ENCODE measurements around the gene MX2. TPM values are rescaled to one million over a fixed set of nuclear protein-coding genes. Genes with fewer than 3 reads are reported as not detected.

Gene MX2
- total RNA-seq, 2 donors from 2014 or later, result 2.3 to 12.2 TPM

DNA sequence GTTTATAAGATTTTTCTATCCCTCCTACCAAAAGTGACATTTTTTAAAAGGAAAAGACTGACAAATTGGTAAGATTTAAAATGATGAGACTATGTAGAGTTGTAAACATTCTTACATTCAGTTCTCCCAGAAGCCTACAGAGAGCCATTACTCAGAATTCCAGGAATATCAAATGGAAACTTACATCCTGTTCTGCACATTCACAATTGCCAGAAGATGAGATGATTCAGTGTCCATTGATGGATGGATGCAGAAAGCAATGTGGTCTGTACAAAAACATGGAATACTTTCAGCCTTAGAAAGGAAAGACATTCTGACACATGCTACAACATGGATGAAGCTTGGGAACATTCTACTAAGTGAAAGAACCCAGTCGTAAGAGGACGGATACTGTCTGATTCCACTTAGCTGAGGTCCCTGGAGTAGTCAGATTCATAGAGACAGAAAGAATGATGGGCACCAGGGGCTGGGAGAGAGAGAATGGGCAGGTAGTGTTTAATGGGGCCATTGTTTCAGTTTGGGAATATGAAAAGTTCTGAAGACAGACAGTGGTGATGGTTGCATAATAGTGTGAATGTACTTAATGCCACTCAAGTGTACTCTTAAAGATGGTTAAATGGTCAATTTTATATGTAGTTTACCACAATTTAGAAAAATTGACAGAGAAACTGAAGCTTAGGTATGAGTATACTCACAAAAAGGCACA is 80.8 kb downstream of the MX2 start:
- Histone ChIP-seq H3K9me3 (no peaks in the 10 kb centered on the region), H3K36me3 (replicated peaks in 1 of 2; ENCODE audit: insufficient read depth in 1 of 2, low read depth in 2 of 2) (peaks cover 0 to 2% of the 10 kb centered on the region in 2 donors), H3K4me3 (no peak overlapping the region), H3K4me1 (no peaks in the 10 kb centered on the region), H3K27ac (no peak overlapping the region), H3K27me3 (no peaks in the 10 kb centered on the region)
- WGBS, 2 donors, result 77 to 79% methylated on average over 2 of the region's 2 CpGs
- no peak for ATAC-seq
- intact Hi-C loops (cut with DNase I), result no loop called here
- DNase-seq, result no peak
- no peak for TF ChIP-seq POLR2A (IDR thresholded peaks at IDR 0.05)
- TF ChIP-seq, protein P1, sequence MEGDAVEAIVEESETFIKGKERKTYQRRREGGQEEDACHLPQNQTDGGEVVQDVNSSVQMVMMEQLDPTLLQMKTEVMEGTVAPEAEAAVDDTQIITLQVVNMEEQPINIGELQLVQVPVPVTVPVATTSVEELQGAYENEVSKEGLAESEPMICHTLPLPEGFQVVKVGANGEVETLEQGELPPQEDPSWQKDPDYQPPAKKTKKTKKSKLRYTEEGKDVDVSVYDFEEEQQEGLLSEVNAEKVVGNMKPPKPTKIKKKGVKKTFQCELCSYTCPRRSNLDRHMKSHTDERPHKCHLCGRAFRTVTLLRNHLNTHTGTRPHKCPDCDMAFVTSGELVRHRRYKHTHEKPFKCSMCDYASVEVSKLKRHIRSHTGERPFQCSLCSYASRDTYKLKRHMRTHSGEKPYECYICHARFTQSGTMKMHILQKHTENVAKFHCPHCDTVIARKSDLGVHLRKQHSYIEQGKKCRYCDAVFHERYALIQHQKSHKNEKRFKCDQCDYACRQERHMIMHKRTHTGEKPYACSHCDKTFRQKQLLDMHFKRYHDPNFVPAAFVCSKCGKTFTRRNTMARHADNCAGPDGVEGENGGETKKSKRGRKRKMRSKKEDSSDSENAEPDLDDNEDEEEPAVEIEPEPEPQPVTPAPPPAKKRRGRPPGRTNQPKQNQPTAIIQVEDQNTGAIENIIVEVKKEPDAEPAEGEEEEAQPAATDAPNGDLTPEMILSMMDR (IDR thresholded peaks at IDR 0.05), result no peak

DNA sequence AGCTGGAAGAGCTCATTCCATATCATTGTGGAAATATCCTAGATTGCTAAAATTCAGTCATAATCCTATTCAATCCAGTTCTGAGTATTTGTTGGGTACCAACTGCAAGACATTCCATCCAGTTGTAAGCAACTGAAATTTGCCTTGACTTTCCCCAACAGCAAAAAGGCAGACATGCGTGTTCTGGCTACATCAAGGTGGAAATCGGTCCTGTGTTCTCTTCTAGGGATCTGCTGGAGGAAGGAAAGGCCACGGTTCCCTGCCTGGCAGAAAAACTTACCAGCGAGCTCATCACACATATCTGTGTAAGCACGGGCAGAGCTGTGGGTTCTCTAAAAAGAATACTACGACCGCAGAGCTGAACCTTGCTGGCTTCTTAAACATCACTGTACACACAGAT is 81.7 kb downstream of the MX2 start:
- Histone ChIP-seq H3K27me3 (no peaks in the 10 kb centered on the region), H3K9me3 (no peaks in the 10 kb centered on the region), H3K4me1 (no peaks in the 10 kb centered on the region), H3K36me3 (replicated peaks in 1 of 2; ENCODE audit: insufficient read depth in 1 of 2, low read depth in 2 of 2) (peaks cover 0 to 2% of the 10 kb centered on the region in 2 donors), H3K4me3 (no peak overlapping the region), H3K27ac (no peak overlapping the region)
- intact Hi-C loops (cut with DNase I), result no loop called here
- TF ChIP-seq, protein P1 (IDR thresholded peaks at IDR 0.05), result no peak
- TF ChIP-seq POLR2A (IDR thresholded peaks at IDR 0.05), result no peak
- ATAC-seq (no peak), DNase-seq (no peak)
- WGBS, 2 donors, result 84 to 87% methylated on average over 7 of the region's 7 CpGs

DNA sequence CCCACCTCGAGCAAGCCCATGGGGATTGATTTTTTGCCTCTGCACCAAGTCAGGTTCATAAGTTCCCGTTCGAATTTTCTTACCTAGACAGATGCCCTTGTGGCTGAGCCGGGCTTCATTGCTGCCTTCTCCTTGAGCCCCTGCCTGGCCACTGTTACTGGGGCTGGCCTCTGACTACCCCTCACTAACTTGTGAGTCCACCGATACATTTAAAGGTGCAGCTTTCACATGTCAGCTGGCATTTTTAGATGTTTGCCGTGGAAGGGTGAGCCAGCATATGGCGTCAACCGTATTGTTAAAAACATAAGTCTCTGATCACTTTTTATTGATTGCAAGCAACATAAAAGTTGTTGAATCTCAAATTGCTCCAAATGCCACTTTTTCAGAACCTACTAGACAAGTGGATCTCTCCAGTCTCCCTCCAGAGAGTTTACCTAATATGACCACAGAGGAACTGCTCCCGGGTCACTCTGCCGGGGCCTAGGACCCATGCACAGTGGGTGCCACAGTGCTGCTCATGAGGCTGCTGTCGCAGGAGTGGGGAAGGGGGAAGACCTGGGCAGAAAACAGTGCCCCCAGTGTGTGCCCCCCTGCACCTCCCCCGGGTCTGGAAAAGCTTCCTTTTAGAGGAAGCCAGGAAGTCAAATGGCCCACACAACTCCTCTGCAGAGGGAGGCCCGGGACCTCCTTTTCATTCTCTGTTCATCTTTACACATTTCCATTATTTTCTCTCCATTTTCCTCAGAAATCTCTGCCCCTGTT is 83.1 kb downstream of the MX2 start:
- ATAC-seq, result no peak
- Histone ChIP-seq H3K27me3 (no peaks in the 10 kb centered on the region), H3K36me3 (replicated peaks in 1 of 2; ENCODE audit: insufficient read depth in 1 of 2, low read depth in 2 of 2) (peaks cover 0 to 2% of the 10 kb centered on the region in 2 donors), H3K27ac (no peak overlapping the region), H3K9me3 (no peaks in the 10 kb centered on the region), H3K4me3 (no peak overlapping the region), H3K4me1 (no peaks in the 10 kb centered on the region)
- TF ChIP-seq, protein P1 (IDR thresholded peaks at IDR 0.05), result no peak
- no peak for TF ChIP-seq POLR2A (IDR thresholded peaks at IDR 0.05)
- intact Hi-C loops (cut with DNase I), result no loop called here
- DNase-seq, result no peak
- WGBS, 2 donors, result 87 to 90% methylated on average over 13 of the region's 13 CpGs

DNA sequence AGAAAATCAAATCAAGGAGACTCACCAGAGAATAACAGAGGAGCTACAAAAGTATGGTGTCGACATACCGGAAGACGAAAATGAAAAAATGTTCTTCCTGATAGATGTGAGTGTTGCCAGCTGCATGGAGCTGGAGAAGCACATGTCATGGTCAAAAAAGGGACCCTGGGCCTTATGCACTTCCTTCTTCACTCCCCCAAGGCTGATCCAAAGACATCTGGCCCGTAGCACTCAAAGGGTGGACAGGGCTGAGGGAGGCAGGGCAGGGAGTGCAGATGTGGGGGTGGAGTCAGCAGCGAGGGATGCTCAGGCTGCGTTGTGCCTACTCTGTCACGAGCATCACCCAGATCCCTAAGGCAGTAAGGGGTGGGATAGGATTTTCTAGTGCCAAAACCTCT is 83.6 kb downstream of the MX2 start:
- 88 to 90% methylated on average over 7 of the region's 7 CpGs for WGBS, 2 donors
- H3K27ac ChIP-seq, result no peak overlapping the region
- no peak for TF ChIP-seq POLR2A (IDR thresholded peaks at IDR 0.05)
- TF ChIP-seq, protein P1 (IDR thresholded peaks at IDR 0.05), result no peak
- no peak overlapping the region for H3K4me3 ChIP-seq
- H3K4me1 ChIP-seq, result no peaks in the 10 kb centered on the region
- DNase-seq (no peak), ATAC-seq (no peak)
- no peaks in the 10 kb centered on the region for H3K9me3 ChIP-seq
- no peaks in the 10 kb centered on the region for H3K27me3 ChIP-seq
- intact Hi-C loops (cut with DNase I), result no loop called here
- H3K36me3 ChIP-seq (replicated peaks in 1 of 2; ENCODE audit: insufficient read depth in 1 of 2, low read depth in 2 of 2), result no peaks in the 10 kb centered on the region

Data from body of pancreas (tissue), 4 donors.